ENCODE measurements around the gene CORIN. TPM values are rescaled to one million over a fixed set of nuclear protein-coding genes. Genes with fewer than 3 reads are reported as not detected.
"Not testable (repeated sequence)": the region's sequence is repeated elsewhere in the genome, so short reads cannot be mapped to it uniquely, and the experiment has no call there.

CORIN gene
- total RNA-seq, 1 experiment from 2014 or later = not detected

- no peak for DNase-seq (ENCODE audit: low read depth)
These were observed 115.8 kb downstream of the CORIN start for GRCh38 chr4:47721892-47722575.

GRCh38 chr4:47721485-47721884, 116.4 kb downstream of the CORIN start:
- no peak for DNase-seq (ENCODE audit: low read depth)

GRCh38 chr4:47720787-47721186, 117.1 kb downstream of the CORIN start:
- no peak for DNase-seq (ENCODE audit: low read depth)

GRCh38 chr4:47719576-47719975, 118.3 kb downstream of the CORIN start:
- DNase-seq (ENCODE audit: low read depth) = no peak

GRCh38 chr4:47718696-47719095, 119.2 kb downstream of the CORIN start:
- DNase-seq (ENCODE audit: low read depth) = no peak

- DNase-seq (ENCODE audit: low read depth) = no peak
These were observed 120.7 kb downstream of the CORIN start for GRCh38 chr4:47717188-47717587.

GRCh38 chr4:47715716-47716416, 122.0 kb downstream of the CORIN start:
- DNase-seq (ENCODE audit: low read depth) = no peak

GRCh38 chr4:47714269-47714668, 123.6 kb downstream of the CORIN start:
- no peak for DNase-seq (ENCODE audit: low read depth)

GRCh38 chr4:47713129-47713834, 124.6 kb downstream of the CORIN start:
- DNase-seq (ENCODE audit: low read depth) = no peak

GRCh38 chr4:47711646-47712045, 126.2 kb downstream of the CORIN start:
- DNase-seq (ENCODE audit: low read depth) = no peak

GRCh38 chr4:47711183-47711582, 126.7 kb downstream of the CORIN start:
- no peak for DNase-seq (ENCODE audit: low read depth)

- DNase-seq (ENCODE audit: low read depth) = not testable (repeated sequence)
These were observed 131.5 kb downstream of the CORIN start for GRCh38 chr4:47706352-47706751.

GRCh38 chr4:47705326-47705981, 132.4 kb downstream of the CORIN start:
- peak; percentile 20 for DNase-seq (ENCODE audit: low read depth)

GRCh38 chr4:47704693-47705325, 133.1 kb downstream of the CORIN start:
- peak; percentile 37 for DNase-seq (ENCODE audit: low read depth)

- DNase-seq (ENCODE audit: low read depth) = no peak
These were observed 133.9 kb downstream of the CORIN start for GRCh38 chr4:47703956-47704355.

- DNase-seq (ENCODE audit: low read depth) = no peak
These were observed 134.9 kb downstream of the CORIN start for GRCh38 chr4:47703008-47703407.

GRCh38 chr4:47701286-47701685, 136.6 kb downstream of the CORIN start:
- DNase-seq (ENCODE audit: low read depth) = no peak

- DNase-seq (ENCODE audit: low read depth) = no peak
These were observed 139.0 kb downstream of the CORIN start for GRCh38 chr4:47698837-47699236.

- DNase-seq (ENCODE audit: low read depth) = no peak
These were observed 141.0 kb downstream of the CORIN start for GRCh38 chr4:47696823-47697222.

- no peak for DNase-seq (ENCODE audit: low read depth)
These were observed 142.6 kb downstream of the CORIN start for GRCh38 chr4:47695260-47695659.

GRCh38 chr4:47694322-47694721, 143.5 kb downstream of the CORIN start:
- no peak for DNase-seq (ENCODE audit: low read depth)

- DNase-seq (ENCODE audit: low read depth) = no peak
These were observed 145.2 kb downstream of the CORIN start for GRCh38 chr4:47692691-47693090.
